ENCODE results near the gene LAMTOR4.

Gene LAMTOR4

GRCh38 chr7:100105534-100105933 is 43.2 kb upstream of the LAMTOR4 start:
- no peak for TF ChIP-seq CTCF (conservative IDR thresholded peaks at IDR 0.05; ENCODE audit: low read depth)
- CTCF ChIA-PET: no interaction called here

GRCh38 chr7:100106633-100107032 is 42.1 kb upstream of the LAMTOR4 start:
- TF ChIP-seq CTCF (conservative IDR thresholded peaks at IDR 0.05; ENCODE audit: low read depth): no peak
- DNase-seq (ENCODE audit: low spot score): no peak
- ChIA-PET CTCF (interaction anchor here (0.6 kb wide), 1 partner anchor 301 kb away, joined by 3 read pairs; no protein-coding TSS in a partner anchor), POLR2A (ENCODE audit: low non-redundant PET) (no interaction called here)
- peak overlapping the region; percentile 36 for H3K27ac ChIP-seq

More at GRCh38 chr7:100105534-100105933, 43.2 kb upstream of the LAMTOR4 start:
- H3K27ac ChIP-seq: peak overlapping the region; percentile 36
- POLR2A ChIA-PET (ENCODE audit: low non-redundant PET): no interaction called here
- DNase-seq (ENCODE audit: low spot score): no peak

- CTCF ChIA-PET: no interaction called here
- DNase-seq (ENCODE audit: low spot score): no peak
- TF ChIP-seq CTCF (conservative IDR thresholded peaks at IDR 0.05; ENCODE audit: low read depth): no peak
- POLR2A ChIA-PET (ENCODE audit: low non-redundant PET): no interaction called here
- H3K27ac ChIP-seq: peak overlapping the region; percentile 36
Measured at GRCh38 chr7:100107125-100107737, 41.5 kb upstream of the LAMTOR4 start.

- TF ChIP-seq CTCF (conservative IDR thresholded peaks at IDR 0.05; ENCODE audit: low read depth): no peak
- ChIA-PET POLR2A (ENCODE audit: low non-redundant PET) (no interaction called here), CTCF (interaction anchor here (0.7 kb wide), 1 partner anchor 38 kb away, joined by 4 read pairs; no protein-coding TSS in a partner anchor)
- no peak for DNase-seq (ENCODE audit: low spot score)
- H3K27ac ChIP-seq: peak overlapping the region; percentile 36
Measured at GRCh38 chr7:100107890-100108289, 40.8 kb upstream of the LAMTOR4 start.

GRCh38 chr7:100109521-100110163 is 39.1 kb upstream of the LAMTOR4 start:
- peak overlapping the region; percentile 36 for H3K27ac ChIP-seq
- DNase-seq (ENCODE audit: low spot score): no peak
- ChIA-PET POLR2A (ENCODE audit: low non-redundant PET) (no interaction called here), CTCF (no interaction called here)
- TF ChIP-seq CTCF (conservative IDR thresholded peaks at IDR 0.05; ENCODE audit: low read depth): no peak

GRCh38 chr7:100111156-100111555 is 37.6 kb upstream of the LAMTOR4 start:
- TF ChIP-seq CTCF (conservative IDR thresholded peaks at IDR 0.05; ENCODE audit: low read depth): no peak
- CTCF ChIA-PET: no interaction called here
- DNase-seq (ENCODE audit: low spot score): no peak
- H3K27ac ChIP-seq: peak overlapping the region; percentile 36
- POLR2A ChIA-PET (ENCODE audit: low non-redundant PET): no interaction called here
